Measurements from ENCODE around the gene NUP188.

The NUP188 gene

GRCh38 chr9:128979111-128979510 is 31.6 kb downstream of the NUP188 start:
- no peak overlapping the region for H3K4me3 ChIP-seq (ENCODE audit: low read depth, low read length)
- POLR2A ChIA-PET: no interaction called here
- no peak for DNase-seq (ENCODE audit: low read depth, low spot score)
- CTCF ChIA-PET: no interaction called here
- no peak for TF ChIP-seq CTCF (IDR thresholded peaks at IDR 0.05; ENCODE audit: insufficient read depth, low read length, missing control alignments)

GRCh38 chr9:128983536-128983935 is 36.0 kb downstream of the NUP188 start:
- no peak for TF ChIP-seq CTCF (IDR thresholded peaks at IDR 0.05; ENCODE audit: insufficient read depth, low read length, missing control alignments)
- ChIA-PET POLR2A (no interaction called here), CTCF (interaction anchor here (1.9 kb wide), 1 partner anchor 22 kb away, joined by 6 read pairs; no protein-coding TSS in a partner anchor)
- no peak for DNase-seq (ENCODE audit: low read depth, low spot score)
- H3K4me3 ChIP-seq (ENCODE audit: low read depth, low read length): no peak overlapping the region

GRCh38 chr9:128986671-128987070 is 39.2 kb downstream of the NUP188 start:
- TF ChIP-seq CTCF (IDR thresholded peaks at IDR 0.05; ENCODE audit: insufficient read depth, low read length, missing control alignments): no peak
- ChIA-PET CTCF (interaction anchor here (1.7 to 14.1 kb wide), 2 partner anchors 13 to 19 kb away, joined by 5 to 178 read pairs; no protein-coding TSS in a partner anchor), POLR2A (no interaction called here)
- no peak for DNase-seq (ENCODE audit: low read depth, low spot score)
- no peak overlapping the region for H3K4me3 ChIP-seq (ENCODE audit: low read depth, low read length)

- no peak overlapping the region for H3K4me3 ChIP-seq (ENCODE audit: low read depth, low read length)
- POLR2A ChIA-PET: no interaction called here
- DNase-seq (ENCODE audit: low read depth, low spot score): peak; percentile 38
- CTCF ChIA-PET: interaction anchor here (0.6 to 14.1 kb wide), 7 partner anchors 14 to 170 kb away, joined by 3 to 178 read pairs (median 3); partner anchors contain the start of gene ENDOG
- no peak for TF ChIP-seq CTCF (IDR thresholded peaks at IDR 0.05; ENCODE audit: insufficient read depth, low read length, missing control alignments)
Observed at GRCh38 chr9:128987805-128988204, 40.3 kb downstream of the NUP188 start.

GRCh38 chr9:128992995-128993394 is 45.5 kb downstream of the NUP188 start:
- no peak for DNase-seq (ENCODE audit: low read depth, low spot score)
- no peak overlapping the region for H3K4me3 ChIP-seq (ENCODE audit: low read depth, low read length)
- POLR2A ChIA-PET: no interaction called here
- peak; percentile 41 for TF ChIP-seq CTCF (IDR thresholded peaks at IDR 0.05; ENCODE audit: insufficient read depth, low read length, missing control alignments)
- CTCF ChIA-PET: interaction anchor here (0.6 to 14.1 kb wide), 4 partner anchors 13 to 631 kb away, joined by 3 to 178 read pairs (median 5); no protein-coding TSS in a partner anchor

GRCh38 chr9:128995791-128996190 is 48.3 kb downstream of the NUP188 start:
- ChIA-PET POLR2A (no interaction called here), CTCF (interaction anchor here (0.8 to 14.1 kb wide), 2 partner anchors 10 to 135 kb away, joined by 3 to 178 read pairs; no protein-coding TSS in a partner anchor)

More at GRCh38 chr9:128995791-128996190, 48.3 kb downstream of the NUP188 start:
- H3K4me3 ChIP-seq (ENCODE audit: low read depth, low read length): no peak overlapping the region
- no peak for DNase-seq (ENCODE audit: low read depth, low spot score)
- no peak for TF ChIP-seq CTCF (IDR thresholded peaks at IDR 0.05; ENCODE audit: insufficient read depth, low read length, missing control alignments)

All from AG04449 (cell line).